ENCODE measurements around the gene SPECC1.

GRCh38 chr17:20092973-20093626, 83.9 kb downstream of the SPECC1 start:
- TF ChIP-seq EP300 (IDR thresholded peaks at IDR 0.05) (no peak), POLR2AphosphoS5 (IDR thresholded peaks at IDR 0.05) (no peak), CTCF (IDR thresholded peaks at IDR 0.05) (no peak)
